GM23338 (cell line): ENCODE results near the gene IYD.

Experiments used
- CREB1 ChIP-seq: fragments of 250-450 bp; sonication (Bioruptor Pico); IDR thresholded peaks from 2 replicates; pipeline ENCODE4 v1.5.0; 2020; ENCODE audit warnings: low read depth, mild to moderate bottlenecking, moderate library complexity
- EZH2 ChIP-seq: fragments of 200-600 bp; sonication (generic); IDR thresholded peaks from one replicate; pipeline ENCODE4 v1.8.0; 2017; ENCODE audit warnings: antibody characterized with exemption, mild to moderate bottlenecking, low read depth; ENCODE audit not compliant: unreplicated experiment
- EZH2phosphoT487 ChIP-seq: fragments of 200-600 bp; sonication (generic); IDR thresholded peaks from one replicate; pipeline ENCODE4 v1.8.1; 2018; ENCODE audit warnings: antibody characterized with exemption; ENCODE audit not compliant: unreplicated experiment
- JUNB ChIP-seq: IDR thresholded peaks from one replicate; pipeline ENCODE4 v1.6.1; 2016; ENCODE audit warnings: antibody characterized with exemption; ENCODE audit not compliant: unreplicated experiment
- NANOG ChIP-seq: IDR thresholded peaks from 2 replicates; pipeline ENCODE4 v1.6.1; 2016; ENCODE audit warnings: antibody characterized with exemption, borderline replicate concordance
- POLR2AphosphoS5 ChIP-seq: IDR thresholded peaks from 2 replicates; pipeline ENCODE4 v1.6.1; 2016; ENCODE audit warnings: antibody characterized with exemption, low read depth
- ZNF331 ChIP-seq: fragments of 250-450 bp; sonication (Bioruptor Pico); IDR thresholded peaks from 2 replicates; pipeline ENCODE4 v1.5.0; 2020; ENCODE audit warnings: low read depth, mild to moderate bottlenecking, moderate library complexity
- TF ChIP-seq, protein P1 (sequence below), 2 experiments: fragments of 200-600 bp in 1 of 2; sonication (generic) in 1 of 2; conservative IDR thresholded peaks; 2 replicates each; pipeline versions ENCODE4 v1.5.1 to v1.6.1; 2016 to 2017; ENCODE audit warnings: antibody characterized with exemption in 2 of 2, low read depth in 2 of 2, mild to moderate bottlenecking in 2 of 2, moderate library complexity in 1 of 2
- TF ChIP-seq, protein P2 (sequence below): IDR thresholded peaks from one replicate; pipeline ENCODE4 v1.6.1; 2018; ENCODE audit warnings: antibody characterized with exemption; ENCODE audit not compliant: unreplicated experiment
- TF ChIP-seq, protein P3 (sequence below): fragments of 250-450 bp; sonication (Bioruptor Pico); IDR thresholded peaks from 2 replicates; pipeline ENCODE4 v1.5.0; 2020; ENCODE audit warnings: mild to moderate bottlenecking, moderate library complexity
- TF ChIP-seq, protein P4 (sequence below): IDR thresholded peaks from 2 replicates; pipeline ENCODE4 v1.6.1; 2016; ENCODE audit warnings: antibody characterized with exemption

DNA sequence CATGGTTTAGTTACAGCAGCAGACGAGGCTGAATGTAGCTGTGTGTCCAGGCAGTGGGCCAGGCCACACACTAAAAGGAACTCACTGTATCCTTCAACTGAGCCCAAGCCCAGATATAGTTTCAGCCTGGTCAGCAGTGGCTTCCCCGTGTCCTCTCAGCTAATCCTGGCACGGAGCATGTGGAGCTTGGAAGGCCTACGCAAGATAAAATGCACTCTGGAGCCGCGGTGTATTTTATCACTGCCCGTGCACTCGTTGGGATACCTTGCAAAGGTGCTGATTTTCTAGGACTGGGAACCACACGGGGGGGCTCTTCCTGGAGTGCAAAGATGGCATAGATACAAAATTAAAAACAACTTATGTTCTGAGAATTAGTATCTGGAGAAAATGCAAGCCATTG, 48.4 kb upstream of the IYD start:
- TF ChIP-seq, protein P1, sequence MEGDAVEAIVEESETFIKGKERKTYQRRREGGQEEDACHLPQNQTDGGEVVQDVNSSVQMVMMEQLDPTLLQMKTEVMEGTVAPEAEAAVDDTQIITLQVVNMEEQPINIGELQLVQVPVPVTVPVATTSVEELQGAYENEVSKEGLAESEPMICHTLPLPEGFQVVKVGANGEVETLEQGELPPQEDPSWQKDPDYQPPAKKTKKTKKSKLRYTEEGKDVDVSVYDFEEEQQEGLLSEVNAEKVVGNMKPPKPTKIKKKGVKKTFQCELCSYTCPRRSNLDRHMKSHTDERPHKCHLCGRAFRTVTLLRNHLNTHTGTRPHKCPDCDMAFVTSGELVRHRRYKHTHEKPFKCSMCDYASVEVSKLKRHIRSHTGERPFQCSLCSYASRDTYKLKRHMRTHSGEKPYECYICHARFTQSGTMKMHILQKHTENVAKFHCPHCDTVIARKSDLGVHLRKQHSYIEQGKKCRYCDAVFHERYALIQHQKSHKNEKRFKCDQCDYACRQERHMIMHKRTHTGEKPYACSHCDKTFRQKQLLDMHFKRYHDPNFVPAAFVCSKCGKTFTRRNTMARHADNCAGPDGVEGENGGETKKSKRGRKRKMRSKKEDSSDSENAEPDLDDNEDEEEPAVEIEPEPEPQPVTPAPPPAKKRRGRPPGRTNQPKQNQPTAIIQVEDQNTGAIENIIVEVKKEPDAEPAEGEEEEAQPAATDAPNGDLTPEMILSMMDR (conservative IDR thresholded peaks at IDR 0.05; ENCODE audit: low read depth in 2 of 2) = no peak
- no peak for TF ChIP-seq POLR2AphosphoS5
- no peak for TF ChIP-seq EZH2
- no peak for TF ChIP-seq EZH2phosphoT487
- TF ChIP-seq CREB1 (CRISPR knock-in tag) = no peak
- TF ChIP-seq JUNB = no peak
- TF ChIP-seq, protein P2, sequence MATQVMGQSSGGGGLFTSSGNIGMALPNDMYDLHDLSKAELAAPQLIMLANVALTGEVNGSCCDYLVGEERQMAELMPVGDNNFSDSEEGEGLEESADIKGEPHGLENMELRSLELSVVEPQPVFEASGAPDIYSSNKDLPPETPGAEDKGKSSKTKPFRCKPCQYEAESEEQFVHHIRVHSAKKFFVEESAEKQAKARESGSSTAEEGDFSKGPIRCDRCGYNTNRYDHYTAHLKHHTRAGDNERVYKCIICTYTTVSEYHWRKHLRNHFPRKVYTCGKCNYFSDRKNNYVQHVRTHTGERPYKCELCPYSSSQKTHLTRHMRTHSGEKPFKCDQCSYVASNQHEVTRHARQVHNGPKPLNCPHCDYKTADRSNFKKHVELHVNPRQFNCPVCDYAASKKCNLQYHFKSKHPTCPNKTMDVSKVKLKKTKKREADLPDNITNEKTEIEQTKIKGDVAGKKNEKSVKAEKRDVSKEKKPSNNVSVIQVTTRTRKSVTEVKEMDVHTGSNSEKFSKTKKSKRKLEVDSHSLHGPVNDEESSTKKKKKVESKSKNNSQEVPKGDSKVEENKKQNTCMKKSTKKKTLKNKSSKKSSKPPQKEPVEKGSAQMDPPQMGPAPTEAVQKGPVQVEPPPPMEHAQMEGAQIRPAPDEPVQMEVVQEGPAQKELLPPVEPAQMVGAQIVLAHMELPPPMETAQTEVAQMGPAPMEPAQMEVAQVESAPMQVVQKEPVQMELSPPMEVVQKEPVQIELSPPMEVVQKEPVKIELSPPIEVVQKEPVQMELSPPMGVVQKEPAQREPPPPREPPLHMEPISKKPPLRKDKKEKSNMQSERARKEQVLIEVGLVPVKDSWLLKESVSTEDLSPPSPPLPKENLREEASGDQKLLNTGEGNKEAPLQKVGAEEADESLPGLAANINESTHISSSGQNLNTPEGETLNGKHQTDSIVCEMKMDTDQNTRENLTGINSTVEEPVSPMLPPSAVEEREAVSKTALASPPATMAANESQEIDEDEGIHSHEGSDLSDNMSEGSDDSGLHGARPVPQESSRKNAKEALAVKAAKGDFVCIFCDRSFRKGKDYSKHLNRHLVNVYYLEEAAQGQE = no peak
- TF ChIP-seq, protein P3, sequence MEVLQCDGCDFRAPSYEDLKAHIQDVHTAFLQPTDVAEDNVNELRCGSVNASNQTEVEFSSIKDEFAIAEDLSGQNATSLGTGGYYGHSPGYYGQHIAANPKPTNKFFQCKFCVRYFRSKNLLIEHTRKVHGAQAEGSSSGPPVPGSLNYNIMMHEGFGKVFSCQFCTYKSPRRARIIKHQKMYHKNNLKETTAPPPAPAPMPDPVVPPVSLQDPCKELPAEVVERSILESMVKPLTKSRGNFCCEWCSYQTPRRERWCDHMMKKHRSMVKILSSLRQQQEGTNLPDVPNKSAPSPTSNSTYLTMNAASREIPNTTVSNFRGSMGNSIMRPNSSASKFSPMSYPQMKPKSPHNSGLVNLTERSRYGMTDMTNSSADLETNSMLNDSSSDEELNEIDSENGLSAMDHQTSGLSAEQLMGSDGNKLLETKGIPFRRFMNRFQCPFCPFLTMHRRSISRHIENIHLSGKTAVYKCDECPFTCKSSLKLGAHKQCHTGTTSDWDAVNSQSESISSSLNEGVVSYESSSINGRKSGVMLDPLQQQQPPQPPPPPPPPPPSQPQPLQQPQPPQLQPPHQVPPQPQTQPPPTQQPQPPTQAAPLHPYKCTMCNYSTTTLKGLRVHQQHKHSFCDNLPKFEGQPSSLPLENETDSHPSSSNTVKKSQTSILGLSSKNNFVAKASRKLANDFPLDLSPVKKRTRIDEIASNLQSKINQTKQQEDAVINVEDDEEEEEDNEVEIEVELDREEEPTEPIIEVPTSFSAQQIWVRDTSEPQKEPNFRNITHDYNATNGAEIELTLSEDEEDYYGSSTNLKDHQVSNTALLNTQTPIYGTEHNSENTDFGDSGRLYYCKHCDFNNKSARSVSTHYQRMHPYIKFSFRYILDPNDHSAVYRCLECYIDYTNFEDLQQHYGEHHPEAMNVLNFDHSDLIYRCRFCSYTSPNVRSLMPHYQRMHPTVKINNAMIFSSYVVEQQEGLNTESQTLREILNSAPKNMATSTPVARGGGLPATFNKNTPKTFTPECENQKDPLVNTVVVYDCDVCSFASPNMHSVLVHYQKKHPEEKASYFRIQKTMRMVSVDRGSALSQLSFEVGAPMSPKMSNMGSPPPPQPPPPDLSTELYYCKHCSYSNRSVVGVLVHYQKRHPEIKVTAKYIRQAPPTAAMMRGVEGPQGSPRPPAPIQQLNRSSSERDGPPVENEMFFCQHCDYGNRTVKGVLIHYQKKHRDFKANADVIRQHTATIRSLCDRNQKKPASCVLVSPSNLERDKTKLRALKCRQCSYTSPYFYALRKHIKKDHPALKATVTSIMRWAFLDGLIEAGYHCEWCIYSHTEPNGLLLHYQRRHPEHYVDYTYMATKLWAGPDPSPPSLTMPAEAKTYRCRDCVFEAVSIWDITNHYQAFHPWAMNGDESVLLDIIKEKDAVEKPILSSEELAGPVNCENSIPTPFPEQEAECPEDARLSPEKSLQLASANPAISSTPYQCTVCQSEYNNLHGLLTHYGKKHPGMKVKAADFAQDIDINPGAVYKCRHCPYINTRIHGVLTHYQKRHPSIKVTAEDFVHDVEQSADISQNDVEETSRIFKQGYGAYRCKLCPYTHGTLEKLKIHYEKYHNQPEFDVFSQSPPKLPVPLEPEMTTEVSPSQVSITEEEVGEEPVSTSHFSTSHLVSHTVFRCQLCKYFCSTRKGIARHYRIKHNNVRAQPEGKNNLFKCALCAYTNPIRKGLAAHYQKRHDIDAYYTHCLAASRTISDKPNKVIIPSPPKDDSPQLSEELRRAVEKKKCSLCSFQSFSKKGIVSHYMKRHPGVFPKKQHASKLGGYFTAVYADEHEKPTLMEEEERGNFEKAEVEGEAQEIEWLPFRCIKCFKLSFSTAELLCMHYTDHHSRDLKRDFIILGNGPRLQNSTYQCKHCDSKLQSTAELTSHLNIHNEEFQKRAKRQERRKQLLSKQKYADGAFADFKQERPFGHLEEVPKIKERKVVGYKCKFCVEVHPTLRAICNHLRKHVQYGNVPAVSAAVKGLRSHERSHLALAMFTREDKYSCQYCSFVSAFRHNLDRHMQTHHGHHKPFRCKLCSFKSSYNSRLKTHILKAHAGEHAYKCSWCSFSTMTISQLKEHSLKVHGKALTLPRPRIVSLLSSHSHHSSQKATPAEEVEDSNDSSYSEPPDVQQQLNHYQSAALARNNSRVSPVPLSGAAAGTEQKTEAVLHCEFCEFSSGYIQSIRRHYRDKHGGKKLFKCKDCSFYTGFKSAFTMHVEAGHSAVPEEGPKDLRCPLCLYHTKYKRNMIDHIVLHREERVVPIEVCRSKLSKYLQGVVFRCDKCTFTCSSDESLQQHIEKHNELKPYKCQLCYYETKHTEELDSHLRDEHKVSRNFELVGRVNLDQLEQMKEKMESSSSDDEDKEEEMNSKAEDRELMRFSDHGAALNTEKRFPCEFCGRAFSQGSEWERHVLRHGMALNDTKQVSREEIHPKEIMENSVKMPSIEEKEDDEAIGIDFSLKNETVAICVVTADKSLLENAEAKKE (CRISPR knock-in tag) = no peak
- no peak for TF ChIP-seq ZNF331 (CRISPR knock-in tag)
- no peak for TF ChIP-seq NANOG
- TF ChIP-seq, protein P4, sequence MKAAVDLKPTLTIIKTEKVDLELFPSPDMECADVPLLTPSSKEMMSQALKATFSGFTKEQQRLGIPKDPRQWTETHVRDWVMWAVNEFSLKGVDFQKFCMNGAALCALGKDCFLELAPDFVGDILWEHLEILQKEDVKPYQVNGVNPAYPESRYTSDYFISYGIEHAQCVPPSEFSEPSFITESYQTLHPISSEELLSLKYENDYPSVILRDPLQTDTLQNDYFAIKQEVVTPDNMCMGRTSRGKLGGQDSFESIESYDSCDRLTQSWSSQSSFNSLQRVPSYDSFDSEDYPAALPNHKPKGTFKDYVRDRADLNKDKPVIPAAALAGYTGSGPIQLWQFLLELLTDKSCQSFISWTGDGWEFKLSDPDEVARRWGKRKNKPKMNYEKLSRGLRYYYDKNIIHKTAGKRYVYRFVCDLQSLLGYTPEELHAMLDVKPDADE = no peak
